WTC11 (cell line): ENCODE results near the gene CCDC51. TPM values are rescaled to one million over a fixed set of nuclear protein-coding genes. Genes with fewer than 3 reads are reported as not detected.

Experiments
- ATAC-seq: fragments of 200-7000 bp; cut with Tn5 transposase; 2 replicates; pipeline ENCODE4 v1.10.0; 2021; ENCODE audit warnings: mild to moderate bottlenecking, moderate library complexity
- CTCF ChIA-PET: fragments of 300-600 bp; sonication (Branson Sonifier 250); formaldehyde crosslinking; loops from one replicate; lab custom pipeline; 2021; ENCODE audit warnings: antibody characterized with exemption; lab: Charles Lee
- POLR2A ChIA-PET: fragments of 350-600 bp; sonication (Branson Sonifier 250); formaldehyde crosslinking; loops from one replicate; lab custom pipeline; 2021; ENCODE audit warnings: antibody characterized with exemption; lab: Charles Lee
- DNase-seq: peaks from one replicate; pipeline ENCODE4 v3.0.0; 2021; ENCODE audit warnings: low spot score
- H3K27ac Mint-ChIP-seq: 2 replicates; pipeline ENCODE4 v1.8.0; 2021; ENCODE audit warnings: mixed read lengths
- H3K27me3 Mint-ChIP-seq: 2 replicates; pipeline ENCODE4 v1.8.0; 2021; ENCODE audit warnings: low read depth, mild to moderate bottlenecking, moderate library complexity, mixed read lengths
- H3K36me3 Mint-ChIP-seq: 2 replicates; pipeline ENCODE4 v1.8.0; 2021; ENCODE audit warnings: mixed read lengths
- H3K4me1 Mint-ChIP-seq: 2 replicates; pipeline ENCODE4 v1.8.0; 2022; ENCODE audit warnings: mixed read lengths
- H3K4me3 Mint-ChIP-seq: 2 replicates; pipeline ENCODE4 v1.8.0; 2021; ENCODE audit warnings: mild to moderate bottlenecking, moderate library complexity, mixed read lengths
- H3K9me3 Mint-ChIP-seq: 2 replicates; pipeline ENCODE4 v1.8.0; 2021; ENCODE audit warnings: mixed read lengths
- EMX1 ChIP-seq: fragments of 250-450 bp; sonication (Bioruptor Pico); IDR thresholded peaks from 2 replicates; pipeline ENCODE4 v1.8.0; 2021; ENCODE audit warnings: mild to moderate bottlenecking
- JAZF1 ChIP-seq: fragments of 250-450 bp; sonication (Bioruptor Pico); IDR thresholded peaks from 2 replicates; pipeline ENCODE4 v1.9.0; 2021; ENCODE audit warnings: moderate library complexity, mild to moderate bottlenecking, inconsistent platforms
- NFATC4 ChIP-seq: fragments of 250-450 bp; sonication (Bioruptor Pico); IDR thresholded peaks from 2 replicates; pipeline ENCODE4 v1.9.0; 2021; ENCODE audit warnings: mild to moderate bottlenecking
- SP1 ChIP-seq: sonication (generic); formaldehyde crosslinking; conservative IDR thresholded peaks from 2 replicates; pipeline ENCODE4 v1.8.1; 2022; ENCODE audit warnings: missing genetic modification reagents
- TEAD4 ChIP-seq: sonication (generic); formaldehyde crosslinking; IDR thresholded peaks from 2 replicates; pipeline ENCODE4 v1.8.0; 2022; ENCODE audit warnings: mild to moderate bottlenecking, missing genetic modification reagents
- ZNF423 ChIP-seq: fragments of 250-450 bp; sonication (Bioruptor Pico); IDR thresholded peaks from 2 replicates; pipeline ENCODE4 v2.1.2; 2022; ENCODE audit warnings: mild to moderate bottlenecking, moderate library complexity
- total RNA-seq: library from RNA; stranded (reverse); gene quantifications from 3 replicates; pipeline ENCODE4 v1.2.3, GENCODE V29; 2021
- TF ChIP-seq, protein P1 (sequence below): sonication (generic); formaldehyde crosslinking; IDR thresholded peaks from 2 replicates; pipeline ENCODE4 v1.8.1; 2023; ENCODE audit warnings: mild to moderate bottlenecking, missing genetic modification reagents, borderline replicate concordance
- TF ChIP-seq, protein P2 (sequence below): sonication (generic); formaldehyde crosslinking; IDR thresholded peaks from 2 replicates; pipeline ENCODE4 v1.8.1; 2023; ENCODE audit warnings: mild to moderate bottlenecking, missing genetic modification reagents, moderate library complexity
- TF ChIP-seq, protein P3 (sequence below): sonication (generic); formaldehyde crosslinking; IDR thresholded peaks from 2 replicates; pipeline ENCODE4 v1.8.0; 2022; ENCODE audit warnings: mild to moderate bottlenecking, missing genetic modification reagents
- TF ChIP-seq, protein P4 (sequence below): sonication (generic); formaldehyde crosslinking; IDR thresholded peaks from 2 replicates; pipeline ENCODE4 v1.8.1; 2022; ENCODE audit warnings: mild to moderate bottlenecking, moderate library complexity, missing genetic modification reagents
- TF ChIP-seq, protein P5 (sequence below): sonication (generic); formaldehyde crosslinking; IDR thresholded peaks from 2 replicates; pipeline ENCODE4 v1.8.0; 2022; ENCODE audit warnings: mild to moderate bottlenecking, missing genetic modification reagents
- TF ChIP-seq, protein P6 (sequence below): sonication (generic); formaldehyde crosslinking; IDR thresholded peaks from 2 replicates; pipeline ENCODE4 v1.8.1; 2023; ENCODE audit warnings: mild to moderate bottlenecking, moderate library complexity, missing genetic modification reagents
- TF ChIP-seq, protein P7 (sequence below): fragments of 250-450 bp; sonication (Bioruptor Pico); IDR thresholded peaks from 2 replicates; pipeline ENCODE4 v1.9.0; 2021; ENCODE audit warnings: moderate library complexity, mild to moderate bottlenecking, inconsistent platforms, borderline replicate concordance
- TF ChIP-seq, protein P8 (sequence below): sonication (generic); formaldehyde crosslinking; IDR thresholded peaks from 2 replicates; pipeline ENCODE4 v1.8.1; 2023; ENCODE audit warnings: mild to moderate bottlenecking, missing genetic modification reagents
- TF ChIP-seq, protein P9 (sequence below): fragments of 250-450 bp; sonication (Bioruptor Pico); IDR thresholded peaks from 2 replicates; pipeline ENCODE4 v1.9.0; 2021; ENCODE audit warnings: mild to moderate bottlenecking, borderline replicate concordance
- TF ChIP-seq, protein P10 (sequence below): sonication (generic); formaldehyde crosslinking; IDR thresholded peaks from 2 replicates; pipeline ENCODE4 v1.8.0; 2022; ENCODE audit warnings: mild to moderate bottlenecking, missing genetic modification reagents

Gene CCDC51
- total RNA-seq, 1 experiment from 2014 or later, result 25.1 TPM

DNA sequence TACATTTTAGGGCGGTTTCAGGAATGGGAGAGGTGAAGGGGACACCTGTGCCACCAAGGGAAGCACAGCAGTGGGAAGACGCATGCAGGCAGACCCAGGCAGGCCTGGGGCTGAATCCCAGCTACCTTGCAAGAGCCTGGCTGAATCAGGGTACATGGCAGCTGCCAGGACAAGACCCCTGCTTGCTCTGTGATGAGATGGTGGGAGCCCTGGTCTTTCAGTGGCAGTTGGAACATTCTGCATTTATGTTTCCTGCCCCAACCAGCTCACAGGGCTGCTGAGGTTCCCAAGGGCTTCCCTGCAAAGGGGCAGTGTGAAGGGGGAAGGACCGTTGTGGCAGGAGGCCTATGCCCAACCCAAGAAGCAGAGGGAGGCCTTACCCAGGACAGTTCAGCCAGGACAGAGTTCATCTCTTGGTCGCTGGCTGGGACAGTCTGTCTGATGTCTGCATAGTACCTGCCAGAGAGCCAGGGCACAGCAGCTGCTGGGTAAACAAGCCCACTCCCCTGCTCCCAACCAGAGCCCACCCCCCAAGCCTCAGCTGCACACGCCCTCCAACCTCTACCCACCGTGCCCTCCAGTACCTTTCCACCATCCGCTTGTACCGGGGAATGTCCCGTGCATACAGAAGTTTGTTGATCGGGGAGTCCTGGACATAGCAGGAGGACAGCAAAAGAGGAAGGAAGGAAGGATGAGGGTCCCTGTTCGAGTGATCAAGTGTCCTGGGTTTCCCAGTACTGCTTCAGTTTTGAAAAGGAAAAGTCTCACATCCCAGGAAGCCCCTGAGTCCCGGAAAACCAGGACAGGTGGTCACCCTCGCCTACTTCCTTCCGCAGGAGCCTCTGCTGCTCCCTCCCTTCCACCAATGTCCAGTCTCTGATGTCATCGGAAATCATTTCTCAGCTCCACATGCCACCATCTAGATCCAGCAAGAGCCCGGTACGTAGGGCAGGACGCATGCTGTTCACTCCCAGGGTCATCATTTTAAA, 33.2 kb downstream of the CCDC51 start:
- ChIA-PET CTCF (interaction anchor here (0.6 to 3.9 kb wide), 4 partner anchors 29 to 573 kb away, joined by 3 to 49 read pairs (median 5); partner anchors contain the start of gene SLC26A6), POLR2A (no interaction called here)
- no peaks in the 10 kb centered on the region for H3K9me3 Mint-ChIP-seq
- no peaks in the 10 kb centered on the region for H3K27me3 Mint-ChIP-seq
- DNase-seq (no peak), ATAC-seq (no peak)
- H3K27ac Mint-ChIP-seq, result no peak overlapping the region
- no peak overlapping the region for H3K4me3 Mint-ChIP-seq
- peaks cover 74% of the 10 kb centered on the region for H3K36me3 Mint-ChIP-seq
- no peaks in the 10 kb centered on the region for H3K4me1 Mint-ChIP-seq
- TF ChIP-seq, protein P1, sequence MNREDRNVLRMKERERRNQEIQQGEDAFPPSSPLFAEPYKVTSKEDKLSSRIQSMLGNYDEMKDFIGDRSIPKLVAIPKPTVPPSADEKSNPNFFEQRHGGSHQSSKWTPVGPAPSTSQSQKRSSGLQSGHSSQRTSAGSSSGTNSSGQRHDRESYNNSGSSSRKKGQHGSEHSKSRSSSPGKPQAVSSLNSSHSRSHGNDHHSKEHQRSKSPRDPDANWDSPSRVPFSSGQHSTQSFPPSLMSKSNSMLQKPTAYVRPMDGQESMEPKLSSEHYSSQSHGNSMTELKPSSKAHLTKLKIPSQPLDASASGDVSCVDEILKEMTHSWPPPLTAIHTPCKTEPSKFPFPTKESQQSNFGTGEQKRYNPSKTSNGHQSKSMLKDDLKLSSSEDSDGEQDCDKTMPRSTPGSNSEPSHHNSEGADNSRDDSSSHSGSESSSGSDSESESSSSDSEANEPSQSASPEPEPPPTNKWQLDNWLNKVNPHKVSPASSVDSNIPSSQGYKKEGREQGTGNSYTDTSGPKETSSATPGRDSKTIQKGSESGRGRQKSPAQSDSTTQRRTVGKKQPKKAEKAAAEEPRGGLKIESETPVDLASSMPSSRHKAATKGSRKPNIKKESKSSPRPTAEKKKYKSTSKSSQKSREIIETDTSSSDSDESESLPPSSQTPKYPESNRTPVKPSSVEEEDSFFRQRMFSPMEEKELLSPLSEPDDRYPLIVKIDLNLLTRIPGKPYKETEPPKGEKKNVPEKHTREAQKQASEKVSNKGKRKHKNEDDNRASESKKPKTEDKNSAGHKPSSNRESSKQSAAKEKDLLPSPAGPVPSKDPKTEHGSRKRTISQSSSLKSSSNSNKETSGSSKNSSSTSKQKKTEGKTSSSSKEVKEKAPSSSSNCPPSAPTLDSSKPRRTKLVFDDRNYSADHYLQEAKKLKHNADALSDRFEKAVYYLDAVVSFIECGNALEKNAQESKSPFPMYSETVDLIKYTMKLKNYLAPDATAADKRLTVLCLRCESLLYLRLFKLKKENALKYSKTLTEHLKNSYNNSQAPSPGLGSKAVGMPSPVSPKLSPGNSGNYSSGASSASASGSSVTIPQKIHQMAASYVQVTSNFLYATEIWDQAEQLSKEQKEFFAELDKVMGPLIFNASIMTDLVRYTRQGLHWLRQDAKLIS (CRISPR knock-in tag), result no peak
- TF ChIP-seq, protein P2, sequence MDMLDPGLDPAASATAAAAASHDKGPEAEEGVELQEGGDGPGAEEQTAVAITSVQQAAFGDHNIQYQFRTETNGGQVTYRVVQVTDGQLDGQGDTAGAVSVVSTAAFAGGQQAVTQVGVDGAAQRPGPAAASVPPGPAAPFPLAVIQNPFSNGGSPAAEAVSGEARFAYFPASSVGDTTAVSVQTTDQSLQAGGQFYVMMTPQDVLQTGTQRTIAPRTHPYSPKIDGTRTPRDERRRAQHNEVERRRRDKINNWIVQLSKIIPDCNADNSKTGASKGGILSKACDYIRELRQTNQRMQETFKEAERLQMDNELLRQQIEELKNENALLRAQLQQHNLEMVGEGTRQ (CRISPR knock-in tag), result no peak
- no peak for TF ChIP-seq EMX1 (CRISPR knock-in tag)
- TF ChIP-seq, protein P3, sequence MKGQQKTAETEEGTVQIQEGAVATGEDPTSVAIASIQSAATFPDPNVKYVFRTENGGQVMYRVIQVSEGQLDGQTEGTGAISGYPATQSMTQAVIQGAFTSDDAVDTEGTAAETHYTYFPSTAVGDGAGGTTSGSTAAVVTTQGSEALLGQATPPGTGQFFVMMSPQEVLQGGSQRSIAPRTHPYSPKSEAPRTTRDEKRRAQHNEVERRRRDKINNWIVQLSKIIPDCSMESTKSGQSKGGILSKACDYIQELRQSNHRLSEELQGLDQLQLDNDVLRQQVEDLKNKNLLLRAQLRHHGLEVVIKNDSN (CRISPR knock-in tag), result no peak
- TF ChIP-seq, protein P4, sequence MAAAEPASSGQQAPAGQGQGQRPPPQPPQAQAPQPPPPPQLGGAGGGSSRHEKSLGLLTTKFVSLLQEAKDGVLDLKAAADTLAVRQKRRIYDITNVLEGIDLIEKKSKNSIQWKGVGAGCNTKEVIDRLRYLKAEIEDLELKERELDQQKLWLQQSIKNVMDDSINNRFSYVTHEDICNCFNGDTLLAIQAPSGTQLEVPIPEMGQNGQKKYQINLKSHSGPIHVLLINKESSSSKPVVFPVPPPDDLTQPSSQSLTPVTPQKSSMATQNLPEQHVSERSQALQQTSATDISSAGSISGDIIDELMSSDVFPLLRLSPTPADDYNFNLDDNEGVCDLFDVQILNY (CRISPR knock-in tag), result no peak
- TF ChIP-seq, protein P5, sequence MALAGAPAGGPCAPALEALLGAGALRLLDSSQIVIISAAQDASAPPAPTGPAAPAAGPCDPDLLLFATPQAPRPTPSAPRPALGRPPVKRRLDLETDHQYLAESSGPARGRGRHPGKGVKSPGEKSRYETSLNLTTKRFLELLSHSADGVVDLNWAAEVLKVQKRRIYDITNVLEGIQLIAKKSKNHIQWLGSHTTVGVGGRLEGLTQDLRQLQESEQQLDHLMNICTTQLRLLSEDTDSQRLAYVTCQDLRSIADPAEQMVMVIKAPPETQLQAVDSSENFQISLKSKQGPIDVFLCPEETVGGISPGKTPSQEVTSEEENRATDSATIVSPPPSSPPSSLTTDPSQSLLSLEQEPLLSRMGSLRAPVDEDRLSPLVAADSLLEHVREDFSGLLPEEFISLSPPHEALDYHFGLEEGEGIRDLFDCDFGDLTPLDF (CRISPR knock-in tag), result no peak
- TF ChIP-seq, protein P6, sequence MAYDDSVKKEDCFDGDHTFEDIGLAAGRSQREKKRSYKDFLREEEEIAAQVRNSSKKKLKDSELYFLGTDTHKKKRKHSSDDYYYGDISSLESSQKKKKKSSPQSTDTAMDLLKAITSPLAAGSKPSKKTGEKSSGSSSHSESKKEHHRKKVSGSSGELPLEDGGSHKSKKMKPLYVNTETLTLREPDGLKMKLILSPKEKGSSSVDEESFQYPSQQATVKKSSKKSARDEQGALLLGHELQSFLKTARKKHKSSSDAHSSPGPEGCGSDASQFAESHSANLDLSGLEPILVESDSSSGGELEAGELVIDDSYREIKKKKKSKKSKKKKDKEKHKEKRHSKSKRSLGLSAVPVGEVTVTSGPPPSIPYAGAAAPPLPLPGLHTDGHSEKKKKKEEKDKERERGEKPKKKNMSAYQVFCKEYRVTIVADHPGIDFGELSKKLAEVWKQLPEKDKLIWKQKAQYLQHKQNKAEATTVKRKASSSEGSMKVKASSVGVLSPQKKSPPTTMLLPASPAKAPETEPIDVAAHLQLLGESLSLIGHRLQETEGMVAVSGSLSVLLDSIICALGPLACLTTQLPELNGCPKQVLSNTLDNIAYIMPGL (CRISPR knock-in tag), result no peak
- TF ChIP-seq, protein P7, sequence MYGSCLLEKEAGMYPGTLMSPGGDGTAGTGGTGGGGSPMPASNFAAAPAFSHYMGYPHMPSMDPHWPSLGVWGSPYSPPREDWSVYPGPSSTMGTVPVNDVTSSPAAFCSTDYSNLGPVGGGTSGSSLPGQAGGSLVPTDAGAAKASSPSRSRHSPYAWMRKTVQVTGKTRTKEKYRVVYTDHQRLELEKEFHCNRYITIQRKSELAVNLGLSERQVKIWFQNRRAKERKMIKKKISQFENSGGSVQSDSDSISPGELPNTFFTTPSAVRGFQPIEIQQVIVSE (CRISPR knock-in tag), result no peak
- no peak for TF ChIP-seq ZNF423 (CRISPR knock-in tag)
- TF ChIP-seq, protein P8, sequence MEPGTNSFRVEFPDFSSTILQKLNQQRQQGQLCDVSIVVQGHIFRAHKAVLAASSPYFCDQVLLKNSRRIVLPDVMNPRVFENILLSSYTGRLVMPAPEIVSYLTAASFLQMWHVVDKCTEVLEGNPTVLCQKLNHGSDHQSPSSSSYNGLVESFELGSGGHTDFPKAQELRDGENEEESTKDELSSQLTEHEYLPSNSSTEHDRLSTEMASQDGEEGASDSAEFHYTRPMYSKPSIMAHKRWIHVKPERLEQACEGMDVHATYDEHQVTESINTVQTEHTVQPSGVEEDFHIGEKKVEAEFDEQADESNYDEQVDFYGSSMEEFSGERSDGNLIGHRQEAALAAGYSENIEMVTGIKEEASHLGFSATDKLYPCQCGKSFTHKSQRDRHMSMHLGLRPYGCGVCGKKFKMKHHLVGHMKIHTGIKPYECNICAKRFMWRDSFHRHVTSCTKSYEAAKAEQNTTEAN (CRISPR knock-in tag), result no peak
- TF ChIP-seq NFATC4, result no peak
- no peak for TF ChIP-seq JAZF1 (CRISPR knock-in tag)
- no peak for TF ChIP-seq TEAD4 (CRISPR knock-in tag)
- TF ChIP-seq, protein P9, sequence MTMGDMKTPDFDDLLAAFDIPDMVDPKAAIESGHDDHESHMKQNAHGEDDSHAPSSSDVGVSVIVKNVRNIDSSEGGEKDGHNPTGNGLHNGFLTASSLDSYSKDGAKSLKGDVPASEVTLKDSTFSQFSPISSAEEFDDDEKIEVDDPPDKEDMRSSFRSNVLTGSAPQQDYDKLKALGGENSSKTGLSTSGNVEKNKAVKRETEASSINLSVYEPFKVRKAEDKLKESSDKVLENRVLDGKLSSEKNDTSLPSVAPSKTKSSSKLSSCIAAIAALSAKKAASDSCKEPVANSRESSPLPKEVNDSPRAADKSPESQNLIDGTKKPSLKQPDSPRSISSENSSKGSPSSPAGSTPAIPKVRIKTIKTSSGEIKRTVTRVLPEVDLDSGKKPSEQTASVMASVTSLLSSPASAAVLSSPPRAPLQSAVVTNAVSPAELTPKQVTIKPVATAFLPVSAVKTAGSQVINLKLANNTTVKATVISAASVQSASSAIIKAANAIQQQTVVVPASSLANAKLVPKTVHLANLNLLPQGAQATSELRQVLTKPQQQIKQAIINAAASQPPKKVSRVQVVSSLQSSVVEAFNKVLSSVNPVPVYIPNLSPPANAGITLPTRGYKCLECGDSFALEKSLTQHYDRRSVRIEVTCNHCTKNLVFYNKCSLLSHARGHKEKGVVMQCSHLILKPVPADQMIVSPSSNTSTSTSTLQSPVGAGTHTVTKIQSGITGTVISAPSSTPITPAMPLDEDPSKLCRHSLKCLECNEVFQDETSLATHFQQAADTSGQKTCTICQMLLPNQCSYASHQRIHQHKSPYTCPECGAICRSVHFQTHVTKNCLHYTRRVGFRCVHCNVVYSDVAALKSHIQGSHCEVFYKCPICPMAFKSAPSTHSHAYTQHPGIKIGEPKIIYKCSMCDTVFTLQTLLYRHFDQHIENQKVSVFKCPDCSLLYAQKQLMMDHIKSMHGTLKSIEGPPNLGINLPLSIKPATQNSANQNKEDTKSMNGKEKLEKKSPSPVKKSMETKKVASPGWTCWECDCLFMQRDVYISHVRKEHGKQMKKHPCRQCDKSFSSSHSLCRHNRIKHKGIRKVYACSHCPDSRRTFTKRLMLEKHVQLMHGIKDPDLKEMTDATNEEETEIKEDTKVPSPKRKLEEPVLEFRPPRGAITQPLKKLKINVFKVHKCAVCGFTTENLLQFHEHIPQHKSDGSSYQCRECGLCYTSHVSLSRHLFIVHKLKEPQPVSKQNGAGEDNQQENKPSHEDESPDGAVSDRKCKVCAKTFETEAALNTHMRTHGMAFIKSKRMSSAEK, result no peak
- TF ChIP-seq, protein P10, sequence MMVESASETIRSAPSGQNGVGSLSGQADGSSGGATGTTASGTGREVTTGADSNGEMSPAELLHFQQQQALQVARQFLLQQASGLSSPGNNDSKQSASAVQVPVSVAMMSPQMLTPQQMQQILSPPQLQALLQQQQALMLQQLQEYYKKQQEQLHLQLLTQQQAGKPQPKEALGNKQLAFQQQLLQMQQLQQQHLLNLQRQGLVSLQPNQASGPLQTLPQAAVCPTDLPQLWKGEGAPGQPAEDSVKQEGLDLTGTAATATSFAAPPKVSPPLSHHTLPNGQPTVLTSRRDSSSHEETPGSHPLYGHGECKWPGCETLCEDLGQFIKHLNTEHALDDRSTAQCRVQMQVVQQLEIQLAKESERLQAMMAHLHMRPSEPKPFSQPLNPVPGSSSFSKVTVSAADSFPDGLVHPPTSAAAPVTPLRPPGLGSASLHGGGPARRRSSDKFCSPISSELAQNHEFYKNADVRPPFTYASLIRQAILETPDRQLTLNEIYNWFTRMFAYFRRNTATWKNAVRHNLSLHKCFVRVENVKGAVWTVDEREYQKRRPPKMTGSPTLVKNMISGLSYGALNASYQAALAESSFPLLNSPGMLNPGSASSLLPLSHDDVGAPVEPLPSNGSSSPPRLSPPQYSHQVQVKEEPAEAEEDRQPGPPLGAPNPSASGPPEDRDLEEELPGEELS, result no peak
- no peak for TF ChIP-seq SP1 (CRISPR knock-in tag)
